GM19452 (cell line): ENCODE results near the gene TSC2.

Experiments
- ATAC-seq: cut with Tn5 transposase; IDR thresholded peaks from one replicate; pipeline ENCODE4 v1.9.1; 2021; ENCODE audit not compliant: unreplicated experiment

Gene TSC2

DNA sequence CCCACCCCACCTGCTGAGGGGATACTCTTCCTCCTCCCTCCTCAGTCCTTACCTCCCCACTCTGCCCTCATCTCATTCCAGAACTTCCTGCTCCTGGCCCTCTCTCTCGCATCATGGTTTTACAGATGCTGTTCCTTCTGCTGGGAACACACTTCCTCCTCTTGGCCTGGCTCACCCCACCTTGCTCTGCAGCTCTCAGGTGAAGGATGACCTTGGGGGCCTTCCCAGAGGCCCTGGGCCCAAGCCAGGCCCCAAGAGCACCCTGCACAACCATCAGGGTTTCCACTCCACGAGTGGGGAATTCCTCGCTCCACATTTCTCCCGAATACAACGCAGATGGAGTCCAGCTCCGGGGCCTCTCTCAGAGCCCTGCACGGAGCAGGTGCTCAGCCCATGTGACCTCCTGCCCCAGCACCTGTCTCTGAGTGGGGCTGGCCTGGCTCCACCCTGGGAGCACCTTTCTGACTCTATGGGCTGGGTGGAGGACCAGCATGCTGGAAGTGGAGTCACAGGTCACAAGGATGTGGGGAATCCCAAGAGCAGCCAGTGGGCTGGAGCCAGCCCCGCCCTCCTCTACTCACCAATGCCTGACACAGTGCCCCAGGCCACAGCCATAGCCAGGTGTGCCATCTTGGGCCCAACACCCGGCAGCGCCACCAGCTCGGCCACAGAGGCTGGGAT is 4.7 kb upstream of the TSC2 start:
- no peak for ATAC-seq

DNA sequence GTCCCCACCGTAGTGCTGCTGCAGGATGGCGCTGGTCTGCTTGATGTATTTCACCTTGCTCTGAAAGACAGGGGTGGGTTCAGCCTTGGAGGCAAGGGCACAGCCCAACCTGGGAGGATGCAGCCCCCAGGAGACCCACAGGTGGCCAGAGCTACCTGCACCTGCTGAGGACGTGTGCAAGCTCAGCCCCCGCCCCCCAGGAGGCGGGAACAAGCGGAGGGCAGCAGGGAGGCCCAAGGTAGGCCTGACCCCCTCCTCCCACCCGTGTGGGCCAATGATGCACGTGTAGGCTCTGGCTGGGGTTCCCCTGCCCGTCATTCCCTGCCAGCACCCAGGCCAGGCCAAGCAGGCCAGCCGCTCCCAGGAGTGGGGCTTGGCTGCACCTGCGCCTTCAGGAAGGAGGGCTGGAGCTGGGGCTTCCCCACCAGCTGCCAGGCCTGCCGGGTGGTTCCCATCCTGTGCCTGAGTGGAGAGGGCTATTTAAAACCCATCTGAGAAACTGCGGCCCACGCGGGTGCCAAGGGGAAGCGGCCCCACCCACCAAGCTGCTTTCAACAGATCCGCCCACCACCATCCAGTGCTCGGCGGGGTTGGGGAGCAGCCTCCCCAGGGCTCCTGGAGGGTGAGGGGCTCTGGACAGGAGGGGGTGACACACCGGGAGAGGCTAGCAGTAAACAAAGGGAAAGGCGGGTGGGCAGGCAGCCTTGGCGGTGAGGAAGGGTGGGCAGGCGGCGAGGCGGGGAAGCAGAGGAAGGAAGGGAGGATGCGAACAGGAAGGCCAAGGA is 3.9 kb upstream of the TSC2 start:
- ATAC-seq: no peak

DNA sequence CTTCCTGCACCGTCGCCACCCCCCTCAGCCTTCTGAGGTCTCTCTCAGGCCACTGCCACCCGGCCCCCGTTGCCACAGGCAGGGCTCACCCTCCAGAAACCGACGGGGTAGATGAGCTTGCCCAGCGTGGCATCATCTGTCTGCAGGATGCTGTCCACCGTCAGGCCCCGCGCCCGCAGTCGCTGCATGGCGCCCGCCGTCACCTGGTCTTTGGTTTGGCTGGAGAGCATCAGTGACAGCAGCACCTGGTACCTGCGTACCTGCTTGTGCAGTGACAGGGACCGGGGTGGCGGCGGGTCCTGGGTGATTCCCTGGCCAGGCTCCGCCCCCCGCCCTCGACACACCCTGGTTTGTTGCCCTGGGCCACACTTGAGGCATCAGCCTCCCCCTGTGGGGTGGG is 3.2 kb upstream of the TSC2 start:
- no peak for ATAC-seq

DNA sequence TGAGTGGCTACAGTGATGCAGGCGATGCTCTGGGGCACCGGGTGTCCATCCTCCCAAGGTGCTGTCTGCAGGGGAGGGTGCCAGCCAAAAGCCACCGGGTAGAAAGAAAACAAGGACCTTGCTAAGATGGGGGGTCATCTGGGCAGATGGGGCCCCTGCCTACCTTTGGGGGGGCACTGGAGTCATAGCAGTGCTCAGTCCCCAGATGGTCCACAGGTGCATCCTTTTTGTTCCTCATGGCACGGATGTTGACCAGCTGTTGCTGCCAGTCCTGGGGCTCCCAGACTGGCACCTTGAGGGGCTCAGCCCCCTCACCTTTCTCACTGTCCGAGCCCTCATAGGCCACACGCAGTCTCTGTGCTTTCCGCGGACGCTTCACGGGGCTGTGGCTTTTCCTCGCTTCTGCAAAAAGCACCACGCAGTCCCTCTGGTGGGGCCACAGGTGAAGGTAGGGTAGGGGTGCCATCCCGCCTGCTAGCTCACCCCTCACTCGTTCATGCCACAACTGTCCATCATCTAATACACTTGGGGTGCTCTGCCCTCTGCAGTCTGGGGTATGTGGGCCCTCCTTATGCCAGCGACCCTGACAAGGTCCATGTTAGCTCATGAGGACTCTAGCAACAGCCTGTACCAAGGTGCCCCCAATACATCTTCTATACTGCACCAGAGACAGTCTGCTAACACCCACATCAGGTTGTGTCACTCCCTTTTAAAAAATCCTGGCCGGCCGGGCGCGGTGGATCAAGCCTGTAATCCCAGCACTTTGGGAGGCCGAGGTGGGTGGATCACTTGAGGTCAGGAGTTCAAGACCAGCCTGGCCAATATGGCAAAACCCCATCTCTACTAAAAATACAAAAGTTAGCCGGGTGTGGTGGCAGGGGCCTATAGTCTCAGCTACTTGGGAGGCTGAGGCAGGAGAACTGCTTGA is 1.6 kb upstream of the TSC2 start:
- ATAC-seq: no peak

DNA sequence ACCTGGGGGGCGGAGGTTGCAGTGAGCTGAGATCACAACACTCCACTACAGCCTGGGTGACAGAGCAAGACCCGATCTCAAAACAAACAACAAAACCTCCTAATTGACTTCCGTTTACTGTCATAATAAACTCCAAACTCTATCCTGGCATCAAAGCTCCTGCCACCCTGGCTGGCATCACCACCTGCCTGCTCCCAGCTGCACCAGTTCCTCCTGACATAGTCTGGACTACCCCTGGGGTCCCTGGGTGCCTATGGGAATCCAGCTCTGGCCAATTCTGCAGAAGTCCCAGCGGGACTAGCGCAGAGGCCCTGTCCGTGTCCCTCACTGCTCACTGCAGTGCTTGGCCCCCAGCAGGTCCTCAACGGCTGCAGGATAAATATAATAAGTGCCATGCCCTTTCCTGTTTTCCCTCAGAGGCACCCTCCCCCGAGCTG is 874 bp upstream of the TSC2 start:
- ATAC-seq: no peak

DNA sequence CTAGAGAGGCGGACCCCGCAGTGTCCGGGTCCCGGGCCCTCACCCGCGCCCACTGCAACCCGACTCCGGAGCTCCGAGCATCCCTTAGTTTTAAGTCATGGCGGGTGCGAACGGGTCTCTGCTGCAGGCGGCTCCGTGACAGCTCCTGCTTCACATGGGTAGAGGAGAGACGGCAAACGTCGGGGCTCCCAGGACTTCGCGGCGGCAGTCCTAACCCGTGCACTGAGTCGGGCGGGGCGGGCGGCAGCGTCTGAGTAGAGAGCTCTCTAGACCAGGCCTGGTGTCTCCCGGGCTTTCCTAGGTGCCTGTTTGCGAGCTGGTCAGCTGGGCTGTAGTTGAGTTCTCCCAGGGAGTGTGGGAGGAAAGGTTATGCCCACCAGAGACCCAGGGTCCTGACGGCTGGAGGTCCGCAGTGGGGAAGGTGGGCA is 345 bp downstream of the TSC2 start:
- ATAC-seq: no peak

DNA sequence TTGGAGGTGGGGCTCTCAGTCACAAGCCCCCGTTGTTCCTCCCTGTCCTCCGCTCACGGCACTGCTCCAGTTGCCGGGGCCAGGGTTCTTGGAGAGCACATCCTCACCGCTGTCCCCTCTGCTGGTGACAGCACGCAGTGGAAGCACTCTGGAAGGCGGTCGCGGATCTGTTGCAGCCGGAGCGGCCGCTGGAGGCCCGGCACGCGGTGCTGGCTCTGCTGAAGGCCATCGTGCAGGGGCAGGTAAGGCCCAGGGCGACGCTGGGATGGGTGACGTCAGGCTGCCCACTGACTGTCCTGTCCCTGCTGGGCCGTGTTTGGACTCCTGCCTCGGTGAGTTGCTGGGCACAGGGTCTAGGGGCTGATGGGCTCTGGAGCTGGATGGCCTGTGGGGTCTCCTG is 5.4 kb downstream of the TSC2 start:
- ATAC-seq: no peak

DNA sequence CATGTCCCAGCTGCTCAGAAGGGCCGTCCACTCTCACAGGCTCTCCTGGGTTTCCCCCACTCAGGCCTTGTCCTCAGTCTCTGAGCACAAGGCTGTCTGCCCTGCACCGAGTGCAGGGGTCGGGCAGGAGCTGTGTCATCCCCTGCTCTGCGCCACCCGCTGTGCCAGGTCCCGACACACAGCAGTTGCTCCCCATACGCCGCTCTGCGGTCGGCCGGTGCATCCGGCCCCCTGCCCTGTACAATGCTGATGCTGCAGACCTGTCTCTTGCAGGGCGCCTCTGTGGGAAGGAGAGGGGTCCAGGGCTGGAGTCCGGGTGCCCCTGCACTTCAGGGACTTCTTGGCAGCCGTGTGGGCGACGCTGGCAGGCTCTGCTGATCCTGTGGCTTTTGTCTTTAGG is 6.1 kb downstream of the TSC2 start:
- ATAC-seq: no peak

DNA sequence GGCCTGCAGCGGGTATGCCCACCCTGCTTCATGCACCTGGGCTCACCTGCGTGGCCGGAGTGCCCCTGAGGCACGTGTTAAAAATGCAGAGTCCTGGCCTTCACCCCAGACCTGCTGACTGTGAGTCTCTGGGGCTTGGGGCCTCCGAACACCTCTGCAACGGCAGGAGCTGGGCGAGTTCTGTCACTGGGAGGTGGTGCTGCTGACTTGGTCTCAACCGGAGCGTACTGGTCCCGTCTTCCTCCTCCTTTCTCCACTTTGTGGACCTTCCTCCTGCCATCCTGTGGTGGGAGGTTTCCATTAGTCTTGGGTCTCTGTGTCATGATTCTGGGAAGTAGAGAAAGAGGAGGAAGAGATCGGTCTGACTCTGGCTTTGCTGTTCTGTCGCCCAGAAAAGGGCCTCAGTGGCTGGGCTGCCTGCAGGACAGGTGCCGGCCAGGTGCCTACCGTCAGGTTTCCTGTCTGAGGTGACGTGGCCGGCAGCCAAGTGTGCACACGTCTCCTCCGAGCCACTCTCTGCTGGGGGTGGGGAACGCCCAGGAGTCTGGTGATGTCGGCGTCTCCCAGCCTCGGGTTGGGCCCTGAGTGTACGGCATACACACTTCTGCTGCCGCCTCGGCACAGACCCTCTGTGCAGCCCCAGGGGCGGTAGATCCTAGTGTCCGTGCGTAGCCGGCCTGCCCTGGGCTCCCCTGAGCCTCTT is 6.9 kb downstream of the TSC2 start:
- ATAC-seq: no peak

DNA sequence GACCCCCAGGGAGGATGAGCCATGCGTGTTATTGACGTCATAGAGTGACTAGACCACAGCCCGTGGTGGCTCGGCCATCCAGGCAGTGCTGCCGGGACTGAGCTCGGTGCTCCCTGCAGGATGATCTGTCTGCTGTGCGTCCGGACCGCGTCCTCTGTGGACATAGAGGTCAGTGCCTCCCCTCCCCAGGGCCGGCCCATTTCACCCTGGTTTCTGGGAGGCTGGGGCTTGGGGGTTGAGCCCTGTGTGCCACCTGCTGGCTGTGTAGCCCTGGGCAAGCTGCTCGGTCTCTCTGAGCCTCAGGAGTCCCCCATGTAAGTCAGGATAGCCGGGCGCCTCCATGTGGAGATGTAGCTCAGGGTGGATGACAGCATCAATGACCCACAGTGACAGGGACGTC is 8.3 kb downstream of the TSC2 start:
- no peak for ATAC-seq

DNA sequence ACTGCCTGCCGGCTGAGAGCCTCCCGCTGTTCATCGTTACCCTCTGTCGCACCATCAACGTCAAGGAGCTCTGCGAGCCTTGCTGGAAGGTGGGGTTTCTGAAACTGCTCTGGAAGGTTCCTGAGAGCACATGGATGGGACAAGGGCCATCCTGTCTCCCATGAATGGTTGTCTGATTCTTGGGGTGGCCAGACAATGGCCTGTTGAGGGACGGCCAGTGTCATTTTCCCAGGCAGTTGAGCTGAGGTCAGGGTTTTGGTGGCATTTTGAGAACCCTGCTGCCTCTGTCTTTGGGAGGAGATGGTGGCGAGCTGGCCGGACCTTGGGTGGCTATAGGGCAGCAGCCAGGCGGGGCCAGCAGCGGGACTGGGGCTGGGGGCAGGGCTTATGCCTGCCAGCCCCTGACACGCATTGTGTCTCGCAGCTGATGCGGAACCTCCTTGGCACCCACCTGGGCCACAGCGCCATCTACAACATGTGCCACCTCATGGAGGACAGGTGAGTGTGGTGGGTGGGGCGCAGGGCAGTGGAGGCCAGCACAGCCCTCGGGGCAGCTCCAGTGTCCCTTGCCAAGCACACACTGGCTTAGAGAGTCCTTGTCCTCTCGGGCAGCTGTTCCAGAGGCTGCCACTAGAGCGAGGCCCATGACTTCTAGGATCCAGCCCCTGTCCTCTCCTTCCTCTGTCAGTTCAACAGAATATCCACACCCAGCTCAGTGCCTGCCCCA is 9.1 kb downstream of the TSC2 start:
- no peak for ATAC-seq

DNA sequence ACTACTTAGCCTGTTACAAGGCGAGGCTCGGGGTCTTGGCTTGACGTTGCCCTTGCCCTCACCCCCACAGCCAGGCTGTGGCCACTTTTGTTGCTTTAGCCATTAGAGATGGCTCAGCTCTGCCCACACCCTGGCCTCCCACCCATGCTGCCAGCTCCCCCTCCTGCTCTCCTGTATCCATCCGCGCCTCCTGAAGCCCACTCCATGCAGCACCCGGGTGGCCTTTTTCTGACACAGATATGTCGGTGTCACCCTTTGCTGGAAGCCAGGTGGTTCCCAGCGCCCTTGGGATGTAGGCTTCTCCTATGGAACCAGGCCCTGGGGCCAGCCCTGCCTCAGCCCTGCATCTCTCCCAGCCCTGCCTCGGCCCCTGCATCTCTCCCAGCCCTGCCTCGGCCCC is 9.7 kb downstream of the TSC2 start:
- no peak for ATAC-seq

DNA sequence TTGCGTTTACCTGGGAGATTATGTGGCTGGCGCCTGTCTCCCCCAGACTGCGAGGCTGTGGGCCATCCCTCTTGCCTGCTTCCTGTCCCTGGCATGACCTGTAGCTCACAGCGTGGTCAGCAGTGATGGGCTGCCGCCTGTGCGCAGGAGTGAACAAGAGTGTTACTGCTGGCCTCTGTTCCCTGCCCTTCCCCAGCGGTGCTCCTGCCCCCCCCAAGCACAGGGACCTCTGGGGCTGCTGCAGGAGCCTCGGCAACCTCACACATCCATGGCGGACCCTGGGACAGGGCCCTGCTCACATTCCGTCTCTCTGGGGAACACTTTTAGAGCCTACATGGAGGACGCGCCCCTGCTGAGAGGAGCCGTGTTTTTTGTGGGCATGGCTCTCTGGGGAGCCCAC is 10.6 kb downstream of the TSC2 start:
- ATAC-seq: no peak

DNA sequence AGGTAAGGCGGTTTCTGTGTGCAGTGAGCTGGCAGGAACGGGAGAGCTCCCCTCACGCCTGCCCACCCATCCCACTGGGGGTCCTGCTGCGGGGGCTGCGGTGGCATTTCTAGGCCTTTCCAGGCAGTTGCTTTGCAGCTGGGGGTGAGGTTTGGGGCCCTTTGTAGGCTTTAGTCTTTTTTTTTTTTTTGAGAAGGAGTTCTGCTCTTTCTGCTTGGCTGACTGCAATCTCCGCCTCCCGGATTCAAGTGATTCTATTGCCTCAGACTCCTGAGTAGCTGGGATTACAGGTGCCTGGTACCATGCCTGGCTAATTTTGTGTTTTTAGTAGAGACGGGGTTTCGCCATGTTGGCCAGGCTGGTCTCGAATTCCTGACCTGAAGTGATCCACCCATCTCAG is 11.1 kb downstream of the TSC2 start:
- no peak for ATAC-seq

DNA sequence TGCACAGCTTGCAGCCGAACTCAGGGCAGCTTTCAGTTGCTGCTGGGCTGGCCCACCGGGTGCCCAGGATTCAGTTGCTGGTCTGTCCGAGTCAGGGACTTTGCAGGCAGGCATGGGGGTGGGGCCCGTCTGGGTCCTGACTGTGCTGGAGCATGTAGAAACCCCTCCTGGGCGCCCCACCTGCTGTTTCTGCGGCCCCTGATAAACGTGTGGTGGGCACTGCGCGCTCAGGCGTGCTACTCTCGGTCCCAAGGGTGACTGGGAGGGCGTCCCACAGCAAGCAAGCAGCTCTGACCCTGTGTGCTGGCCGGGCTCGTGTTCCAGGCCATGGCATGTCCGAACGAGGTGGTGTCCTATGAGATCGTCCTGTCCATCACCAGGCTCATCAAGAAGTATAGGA is 12.6 kb downstream of the TSC2 start:
- no peak for ATAC-seq

DNA sequence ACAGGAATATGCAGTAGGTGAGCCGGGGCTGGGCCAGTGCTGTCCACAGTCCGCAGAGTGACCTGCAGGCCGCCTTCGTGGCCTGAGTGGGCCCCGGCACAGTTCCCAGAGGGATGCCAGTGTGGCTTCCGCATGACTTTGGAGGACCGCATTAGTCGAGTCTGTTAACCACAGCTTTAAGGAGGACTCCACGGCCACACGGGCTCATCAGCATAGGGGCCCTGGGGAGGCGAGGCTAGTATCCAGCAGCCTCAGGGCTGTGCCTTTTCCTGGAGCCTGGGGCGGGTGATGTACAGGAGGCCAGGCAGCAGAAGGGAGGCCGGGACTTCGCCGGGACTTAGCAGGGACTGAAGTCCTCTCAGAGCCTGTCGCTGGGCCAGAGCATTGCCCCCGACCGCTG is 13.2 kb downstream of the TSC2 start:
- no peak for ATAC-seq

DNA sequence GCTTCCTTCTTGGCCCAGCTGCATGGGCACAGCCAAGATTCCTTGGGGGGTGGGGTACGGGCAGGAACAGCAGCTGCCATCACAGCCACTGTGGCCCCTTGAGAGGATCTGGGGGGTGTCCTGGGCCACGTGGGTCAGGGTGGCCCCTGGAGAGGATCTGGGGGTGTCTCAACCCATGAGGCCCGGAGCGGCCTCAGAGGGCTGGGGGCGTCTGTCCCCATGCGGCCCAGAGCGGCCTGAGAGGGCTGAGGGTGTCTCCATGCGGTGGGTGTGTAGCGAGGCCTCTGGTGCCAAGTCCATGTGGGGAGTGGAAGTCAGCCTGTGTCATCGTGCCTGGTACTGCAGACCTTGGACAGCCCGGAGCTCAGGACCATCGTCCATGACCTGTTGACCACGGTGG is 13.7 kb downstream of the TSC2 start:
- no peak for ATAC-seq

DNA sequence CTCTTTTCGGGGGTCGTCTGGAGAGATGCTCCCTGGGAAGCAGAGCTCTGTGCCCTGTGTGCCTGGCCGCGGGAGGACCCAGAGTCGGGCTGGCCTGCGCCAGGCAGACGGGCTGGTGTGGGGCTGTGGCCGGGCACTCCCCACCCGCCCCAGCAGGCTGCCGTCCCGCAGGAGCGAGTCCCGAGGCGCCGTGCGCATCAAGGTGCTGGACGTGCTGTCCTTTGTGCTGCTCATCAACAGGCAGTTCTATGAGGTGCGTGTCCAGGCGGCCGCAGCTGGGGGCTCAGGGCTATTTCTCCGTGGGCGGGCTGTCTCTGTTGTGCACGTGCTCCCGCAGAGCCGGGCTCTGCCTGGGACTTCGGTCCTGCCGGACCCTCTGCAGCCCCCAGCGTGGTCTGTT is 15.0 kb downstream of the TSC2 start:
- no peak for ATAC-seq

DNA sequence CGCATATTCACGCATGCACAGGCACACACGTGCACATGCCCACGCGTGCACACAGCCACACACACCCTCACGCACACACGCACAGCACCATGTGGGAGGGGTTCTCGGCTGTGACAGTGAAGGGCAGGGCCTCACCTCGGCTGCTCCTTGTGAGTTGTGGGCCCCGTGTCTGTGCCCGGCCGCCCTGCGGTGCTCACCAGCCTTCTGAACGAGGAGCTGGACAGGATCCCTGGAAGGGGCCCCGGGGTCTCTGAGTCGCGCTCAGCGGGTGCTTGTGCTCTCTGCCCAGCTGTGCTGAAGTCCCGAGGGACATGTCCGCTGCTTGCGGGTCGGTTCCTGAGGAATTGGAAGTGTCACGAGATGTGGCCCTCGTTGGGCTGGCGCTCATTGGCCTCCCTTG is 16.1 kb downstream of the TSC2 start:
- ATAC-seq: no peak

DNA sequence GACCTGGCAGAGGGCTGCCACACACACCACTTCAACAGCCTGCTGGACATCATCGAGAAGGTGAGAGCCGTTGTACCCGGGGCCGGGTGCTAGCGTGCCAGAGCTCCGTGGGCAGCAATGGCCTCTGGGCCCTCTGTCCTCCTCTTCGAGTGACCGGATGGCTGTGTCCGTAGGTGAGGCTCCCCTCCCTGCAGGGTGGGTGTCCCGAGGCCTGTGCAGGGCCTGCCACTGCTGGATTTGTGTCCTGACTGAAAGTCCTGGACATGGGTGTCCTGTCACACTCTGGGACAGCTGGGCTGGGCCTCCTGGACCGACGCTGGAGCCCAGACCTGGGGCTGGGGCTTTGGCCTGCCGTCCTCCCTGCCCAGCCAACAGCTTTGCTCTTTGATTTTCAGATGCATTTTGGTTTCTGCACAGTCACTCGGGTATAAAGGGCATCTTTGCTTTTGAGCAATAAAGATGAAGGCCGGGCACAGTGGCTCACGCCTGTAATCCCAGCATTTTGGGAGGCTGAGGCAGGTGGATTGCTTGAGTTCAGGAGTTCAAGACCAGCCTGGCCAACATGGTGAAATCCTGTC is 16.7 kb downstream of the TSC2 start:
- ATAC-seq: no peak
